Brain microvascular endothelial cell (primary cell): ENCODE results near the gene COQ8A.

ENCODE experiments used
- DNase-seq: peaks from one replicate; pipeline ENCODE4 v3.0.0-alpha.2; 2020
- H3K27ac ChIP-seq: fragments of 250-450 bp; sonication (Bioruptor Pico); 2 replicates; pipeline ENCODE4 v1.5.1; 2020; ENCODE audit warnings: mild to moderate bottlenecking, moderate library complexity
- H3K27me3 ChIP-seq: fragments of 250-450 bp; sonication (Bioruptor Pico); replicated peaks from 2 replicates; pipeline ENCODE4 v1.5.1; 2020; ENCODE audit warnings: mild to moderate bottlenecking
- H3K36me3 ChIP-seq: fragments of 250-450 bp; sonication (Bioruptor Pico); replicated peaks from 2 replicates; pipeline ENCODE4 v1.5.1; 2020; ENCODE audit warnings: mild to moderate bottlenecking
- H3K4me3 ChIP-seq: 2 replicates; pipeline ENCODE4 v1.5.1; 2011; ENCODE audit warnings: low read depth, mild to moderate bottlenecking, control low read depth, low read length, moderate library complexity
- in situ Hi-C: cut with HindIII; loops from 2 replicates; pipeline ENCODE4 v1.10.0; 2017; ENCODE audit warnings: low sequenced_read_pairs, low pct_ligation_motif_present
- TF ChIP-seq, protein P1 (sequence below): IDR thresholded peaks from 2 replicates; pipeline ENCODE4 v1.5.1; 2011; ENCODE audit warnings: low read depth, mild to moderate bottlenecking, moderate library complexity, low read length, control low read depth, inconsistent platforms; ENCODE audit errors: missing control alignments

The COQ8A gene

GRCh38 chr1:226903819-226904716, 36.0 kb upstream of the COQ8A start:
- Histone ChIP-seq H3K36me3 (no peaks in the 10 kb centered on the region), H3K4me3 (no peak overlapping the region), H3K27ac (no peak overlapping the region), H3K27me3 (no peaks in the 10 kb centered on the region)
- TF ChIP-seq, protein P1, sequence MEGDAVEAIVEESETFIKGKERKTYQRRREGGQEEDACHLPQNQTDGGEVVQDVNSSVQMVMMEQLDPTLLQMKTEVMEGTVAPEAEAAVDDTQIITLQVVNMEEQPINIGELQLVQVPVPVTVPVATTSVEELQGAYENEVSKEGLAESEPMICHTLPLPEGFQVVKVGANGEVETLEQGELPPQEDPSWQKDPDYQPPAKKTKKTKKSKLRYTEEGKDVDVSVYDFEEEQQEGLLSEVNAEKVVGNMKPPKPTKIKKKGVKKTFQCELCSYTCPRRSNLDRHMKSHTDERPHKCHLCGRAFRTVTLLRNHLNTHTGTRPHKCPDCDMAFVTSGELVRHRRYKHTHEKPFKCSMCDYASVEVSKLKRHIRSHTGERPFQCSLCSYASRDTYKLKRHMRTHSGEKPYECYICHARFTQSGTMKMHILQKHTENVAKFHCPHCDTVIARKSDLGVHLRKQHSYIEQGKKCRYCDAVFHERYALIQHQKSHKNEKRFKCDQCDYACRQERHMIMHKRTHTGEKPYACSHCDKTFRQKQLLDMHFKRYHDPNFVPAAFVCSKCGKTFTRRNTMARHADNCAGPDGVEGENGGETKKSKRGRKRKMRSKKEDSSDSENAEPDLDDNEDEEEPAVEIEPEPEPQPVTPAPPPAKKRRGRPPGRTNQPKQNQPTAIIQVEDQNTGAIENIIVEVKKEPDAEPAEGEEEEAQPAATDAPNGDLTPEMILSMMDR = no peak
- in situ Hi-C loops = no loop called here
- DNase-seq = peak; percentile 68

DNA sequence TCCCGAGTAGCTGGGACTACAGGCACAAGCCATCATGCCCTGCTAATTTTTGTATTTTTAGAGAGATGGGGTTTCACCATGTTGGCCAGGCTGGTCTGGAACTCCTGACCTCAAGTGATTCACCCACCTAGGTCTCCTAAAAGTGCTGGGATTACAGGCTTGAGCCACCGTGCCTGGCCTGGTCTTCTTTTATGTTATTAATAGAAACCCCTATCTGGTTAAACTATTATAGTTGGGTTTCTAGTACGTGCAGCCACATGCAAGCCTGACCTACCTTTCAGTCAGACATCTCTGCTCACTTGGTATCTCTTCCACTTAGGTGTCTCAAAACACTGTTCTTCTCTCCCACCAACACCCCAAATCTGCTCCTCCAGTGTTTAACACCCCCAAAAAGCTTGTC, 35.3 kb upstream of the COQ8A start:
- TF ChIP-seq, protein P1 = no peak
- no peak overlapping the region for H3K4me3 ChIP-seq
- no peak overlapping the region for H3K27ac ChIP-seq
- in situ Hi-C loops = no loop called here
- H3K27me3 ChIP-seq = no peaks in the 10 kb centered on the region
- DNase-seq = no peak
- no peaks in the 10 kb centered on the region for H3K36me3 ChIP-seq

- no peaks in the 10 kb centered on the region for H3K36me3 ChIP-seq
- no peak for DNase-seq
Observed at GRCh38 chr1:226908419-226908818, 31.7 kb upstream of the COQ8A start.

GRCh38 chr1:226908913-226909312, 31.2 kb upstream of the COQ8A start:
- no peak for DNase-seq
- H3K36me3 ChIP-seq = no peaks in the 10 kb centered on the region
- no peaks in the 10 kb centered on the region for H3K27me3 ChIP-seq
- TF ChIP-seq, protein P1 = no peak
- H3K4me3 ChIP-seq = no peak overlapping the region
- no peak overlapping the region for H3K27ac ChIP-seq
- in situ Hi-C loops = no loop called here

More at GRCh38 chr1:226908419-226908818, 31.7 kb upstream of the COQ8A start:
- no peaks in the 10 kb centered on the region for H3K27me3 ChIP-seq
- H3K27ac ChIP-seq = no peak overlapping the region
- TF ChIP-seq, protein P1 = no peak
- no peak overlapping the region for H3K4me3 ChIP-seq
- in situ Hi-C loops = no loop called here

DNA sequence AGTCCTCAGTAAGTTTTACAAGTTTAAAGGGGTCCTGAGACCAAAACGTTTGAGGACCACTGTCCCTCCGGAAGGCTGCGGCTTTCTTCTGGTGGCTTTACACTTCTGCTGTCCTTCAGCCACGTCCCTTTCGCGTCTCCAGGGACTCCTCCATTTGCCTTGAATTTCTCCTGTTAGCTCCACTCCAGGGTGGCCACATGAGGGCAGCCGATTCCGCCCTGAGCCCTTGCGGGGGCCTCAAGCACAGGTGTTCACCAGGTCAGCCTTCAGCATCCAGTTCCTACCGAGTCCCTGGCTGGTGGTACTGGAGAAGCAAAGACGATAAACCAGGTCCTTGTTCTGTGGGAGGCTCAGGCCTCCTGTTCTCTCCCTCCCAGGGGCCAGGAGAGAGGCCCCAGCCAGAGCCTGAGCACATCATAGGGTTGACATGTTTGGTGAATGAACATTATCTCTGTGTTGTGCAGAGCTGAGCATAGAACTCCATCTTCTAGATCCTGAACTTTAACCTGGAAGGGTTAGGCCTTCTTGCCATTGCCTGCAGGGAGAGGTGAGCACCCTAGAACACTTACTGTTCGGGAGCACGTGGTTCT, 27.4 kb upstream of the COQ8A start:
- in situ Hi-C loops = no loop called here
- DNase-seq = peak; percentile 5

More for the DNA sequence above, 27.4 kb upstream of the COQ8A start:
- TF ChIP-seq, protein P1 = peak; percentile 75
- no peak overlapping the region for H3K27ac ChIP-seq
- H3K4me3 ChIP-seq = no peak overlapping the region
- H3K36me3 ChIP-seq = no peaks in the 10 kb centered on the region
- H3K27me3 ChIP-seq = no peaks in the 10 kb centered on the region
